T-helper 1 cell (primary cell): ENCODE data around the gene STX17.
"Not testable (repeated sequence)": the region's sequence is repeated elsewhere in the genome, so short reads cannot be mapped to it uniquely, and the experiment has no call there.

Experiments used
- DNase-seq, 5 donors: peaks; one replicate each; pipeline ENCODE4 v3.0.0-alpha.2; 2012 to 2020

The STX17 gene

GRCh38 chr9:99973455-99973854 lies 67.0 kb downstream of the STX17 start:
- no peak for DNase-seq

GRCh38 chr9:99977033-99977792 lies 70.8 kb downstream of the STX17 start:
- no peak for DNase-seq

GRCh38 chr9:99978221-99978620 lies 71.8 kb downstream of the STX17 start:
- DNase-seq: no peak

- no peak for DNase-seq
Observed at GRCh38 chr9:99980598-99980997, 74.1 kb downstream of the STX17 start.

GRCh38 chr9:99986642-99987041 lies 80.2 kb downstream of the STX17 start:
- no peak for DNase-seq

GRCh38 chr9:99990508-99990907 lies 84.1 kb downstream of the STX17 start:
- DNase-seq: not testable (repeated sequence)

GRCh38 chr9:99998266-99998665 lies 91.8 kb downstream of the STX17 start:
- no peak for DNase-seq

GRCh38 chr9:99998866-99999265 lies 92.4 kb downstream of the STX17 start:
- no peak for DNase-seq

- DNase-seq: no peak
Observed at GRCh38 chr9:99999797-100000196, 93.3 kb downstream of the STX17 start.

- peak in 2 of 5 donors; percentile 21 to 58 for DNase-seq
Observed at GRCh38 chr9:100011062-100011681, 104.7 kb downstream of the STX17 start.

GRCh38 chr9:100012279-100012678 lies 105.8 kb downstream of the STX17 start:
- DNase-seq: no peak

GRCh38 chr9:100013573-100013972 lies 107.1 kb downstream of the STX17 start:
- no peak for DNase-seq

GRCh38 chr9:100014846-100015245 lies 108.4 kb downstream of the STX17 start:
- DNase-seq: no peak

- no peak for DNase-seq
Observed at GRCh38 chr9:100019541-100019940, 113.1 kb downstream of the STX17 start.
